A549 treated with Hydrocortisone at 1 μM for 4 hours (cell line): ENCODE measurements around the gene MYBPC1. TPM values are rescaled to one million over a fixed set of nuclear protein-coding genes. Genes with fewer than 3 reads are reported as not detected.

Source experiments
- total RNA-seq: library from RNA; stranded (reverse); fragments of 200-300 nt; extraction: Qiagen RNA extraction; gene quantifications from 5 replicates; pipeline ENCODE4 v1.2.3, GENCODE V29; 2022

MYBPC1 gene, protein sequence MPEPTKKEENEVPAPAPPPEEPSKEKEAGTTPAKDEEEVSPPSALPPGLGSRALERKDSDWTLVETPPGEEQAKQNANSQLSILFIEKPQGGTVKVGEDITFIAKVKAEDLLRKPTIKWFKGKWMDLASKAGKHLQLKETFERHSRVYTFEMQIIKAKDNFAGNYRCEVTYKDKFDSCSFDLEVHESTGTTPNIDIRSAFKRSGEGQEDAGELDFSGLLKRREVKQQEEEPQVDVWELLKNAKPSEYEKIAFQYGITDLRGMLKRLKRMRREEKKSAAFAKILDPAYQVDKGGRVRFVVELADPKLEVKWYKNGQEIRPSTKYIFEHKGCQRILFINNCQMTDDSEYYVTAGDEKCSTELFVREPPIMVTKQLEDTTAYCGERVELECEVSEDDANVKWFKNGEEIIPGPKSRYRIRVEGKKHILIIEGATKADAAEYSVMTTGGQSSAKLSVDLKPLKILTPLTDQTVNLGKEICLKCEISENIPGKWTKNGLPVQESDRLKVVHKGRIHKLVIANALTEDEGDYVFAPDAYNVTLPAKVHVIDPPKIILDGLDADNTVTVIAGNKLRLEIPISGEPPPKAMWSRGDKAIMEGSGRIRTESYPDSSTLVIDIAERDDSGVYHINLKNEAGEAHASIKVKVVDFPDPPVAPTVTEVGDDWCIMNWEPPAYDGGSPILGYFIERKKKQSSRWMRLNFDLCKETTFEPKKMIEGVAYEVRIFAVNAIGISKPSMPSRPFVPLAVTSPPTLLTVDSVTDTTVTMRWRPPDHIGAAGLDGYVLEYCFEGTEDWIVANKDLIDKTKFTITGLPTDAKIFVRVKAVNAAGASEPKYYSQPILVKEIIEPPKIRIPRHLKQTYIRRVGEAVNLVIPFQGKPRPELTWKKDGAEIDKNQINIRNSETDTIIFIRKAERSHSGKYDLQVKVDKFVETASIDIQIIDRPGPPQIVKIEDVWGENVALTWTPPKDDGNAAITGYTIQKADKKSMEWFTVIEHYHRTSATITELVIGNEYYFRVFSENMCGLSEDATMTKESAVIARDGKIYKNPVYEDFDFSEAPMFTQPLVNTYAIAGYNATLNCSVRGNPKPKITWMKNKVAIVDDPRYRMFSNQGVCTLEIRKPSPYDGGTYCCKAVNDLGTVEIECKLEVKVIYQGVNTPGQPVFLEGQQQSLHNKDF
- not detected in 5 replicates for total RNA-seq

DNA sequence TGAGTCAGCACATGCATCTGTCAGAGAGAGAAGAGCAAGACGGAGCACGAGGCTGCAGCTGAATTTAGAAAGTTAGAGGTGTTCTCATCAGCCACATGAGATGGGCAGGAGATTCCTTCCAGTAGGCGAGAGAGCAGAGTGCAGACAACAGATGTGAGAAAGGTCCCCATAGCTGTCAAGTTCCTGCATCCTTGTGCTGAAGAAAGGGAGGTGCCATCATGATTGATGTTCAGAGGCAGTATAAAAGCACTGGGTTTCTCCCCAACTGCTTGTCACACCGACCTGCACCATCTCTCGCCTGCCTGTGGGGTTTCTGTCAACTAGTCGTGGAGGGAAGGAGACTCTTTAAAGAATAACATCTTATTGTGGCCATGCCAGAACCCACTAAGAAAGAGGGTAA is at the start of gene MYBPC1:
TSS of gene MYBPC1 (plus strand) at position 272 of the 400 bp plus-strand sequence. CDS start at position 372, 100 bp downstream.

DNA sequence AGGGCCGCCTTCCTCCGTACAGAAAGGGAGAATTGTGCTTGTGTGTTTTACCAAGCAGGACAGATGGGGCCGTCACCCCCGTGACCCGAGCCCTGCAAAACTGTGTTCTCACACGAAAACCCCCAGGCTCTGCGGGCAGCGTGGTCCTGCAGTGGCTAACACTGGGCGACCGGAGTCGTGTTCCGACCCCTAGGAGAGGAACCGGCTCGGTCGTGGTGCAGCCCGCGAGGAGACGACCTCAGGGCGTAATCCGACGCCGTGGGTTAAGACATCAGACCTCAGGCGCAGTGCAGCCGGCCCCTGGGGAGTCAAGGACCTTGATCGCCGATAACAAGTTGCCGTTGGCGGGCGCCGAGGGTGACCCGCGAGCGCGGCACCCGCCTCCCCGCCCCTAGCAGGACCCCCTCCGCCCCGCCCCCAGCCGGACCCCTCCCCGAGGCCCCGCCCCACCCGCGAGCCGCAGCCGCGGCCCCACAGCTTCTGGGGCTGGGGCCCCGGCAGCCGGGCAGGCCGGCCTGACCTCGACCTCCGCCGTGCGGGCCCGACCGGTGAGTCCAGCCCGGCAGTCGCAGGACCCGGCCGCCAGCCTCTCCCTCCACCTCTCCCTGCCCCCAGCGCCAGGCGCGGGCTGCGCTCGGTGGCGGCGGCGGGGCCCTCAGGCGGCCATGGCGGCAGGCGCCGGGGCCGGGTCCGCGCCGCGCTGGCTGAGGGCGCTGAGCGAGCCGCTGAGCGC is 102.6 kb downstream of the MYBPC1 start, which contains the start of gene CHPT1:
TSS of gene CHPT1 (plus strand) at position 444 of the 733 bp plus-strand sequence. CDS start at position 666, 222 bp downstream.

Other genes with a start within 250 kb of the MYBPC1 start
- 61.3 to 66.8 TPM (median 64.9 TPM) in 5 replicates for gene ARL1, start 187.2 kb upstream of the MYBPC1 start, total RNA-seq
- gene SPIC, start 119.6 kb upstream of the MYBPC1 start, total RNA-seq, result not detected in 5 replicates
- 53.2 to 72.6 TPM (median 68.1 TPM) in 5 replicates for gene CHPT1, start 102.7 kb downstream of the MYBPC1 start, total RNA-seq
- 0.18 TPM in 1 of 5 replicates, not detected in the others for gene SYCP3, start 144.5 kb downstream of the MYBPC1 start, total RNA-seq
- gene GNPTAB, start 236.0 kb downstream of the MYBPC1 start, total RNA-seq, result 10.7 to 16.2 TPM (median 13.5 TPM) in 5 replicates